Retina (tissue), 1 donor: Measurements from ENCODE around the gene PRDM16.

ENCODE experiments used
- DNase-seq: peaks from one replicate; pipeline ENCODE4 v3.0.0-alpha.2; 2016

PRDM16 gene

GRCh38 chr1:3068564-3069431 is at the start of gene PRDM16:
Gene PRDM16, plus strand, starts transcription at chr1:3069203. Its CDS starts 57 bp downstream, at chr1:3069260.
- DNase-seq: peak; percentile 57

- no peak for DNase-seq
Measured at GRCh38 chr1:3019516-3020051, 49.4 kb upstream of the PRDM16 start.

GRCh38 chr1:3020263-3020909 is 48.6 kb upstream of the PRDM16 start:
- DNase-seq: no peak

- no peak for DNase-seq
Measured at GRCh38 chr1:3021233-3021671, 47.8 kb upstream of the PRDM16 start, which contains the start of gene ACTRT2. Gene ACTRT2, plus strand, starts transcription at chr1:3021467. Its CDS starts 220 bp downstream, at chr1:3021687.

- no peak for DNase-seq
Measured at GRCh38 chr1:3021801-3022401, 47.1 kb upstream of the PRDM16 start.

GRCh38 chr1:3022511-3022973 is 46.5 kb upstream of the PRDM16 start:
- DNase-seq: no peak

GRCh38 chr1:3022976-3023375 is 46.0 kb upstream of the PRDM16 start:
- no peak for DNase-seq

GRCh38 chr1:3024019-3024418 is 45.0 kb upstream of the PRDM16 start:
- DNase-seq: no peak

- no peak for DNase-seq
Measured at GRCh38 chr1:3024588-3024987, 44.4 kb upstream of the PRDM16 start.

GRCh38 chr1:3026124-3026523 is 42.9 kb upstream of the PRDM16 start:
- no peak for DNase-seq

- no peak for DNase-seq
Measured at GRCh38 chr1:3026581-3027391, 42.2 kb upstream of the PRDM16 start.

- no peak for DNase-seq
Measured at GRCh38 chr1:3027611-3028371, 41.2 kb upstream of the PRDM16 start.

- no peak for DNase-seq
Measured at GRCh38 chr1:3028531-3029282, 40.3 kb upstream of the PRDM16 start.

GRCh38 chr1:3029481-3029961 is 39.5 kb upstream of the PRDM16 start:
- no peak for DNase-seq

- no peak for DNase-seq
Measured at GRCh38 chr1:3029991-3030662, 38.9 kb upstream of the PRDM16 start.

GRCh38 chr1:3030663-3031381 is 38.2 kb upstream of the PRDM16 start:
- no peak for DNase-seq

GRCh38 chr1:3031401-3032221 is 37.4 kb upstream of the PRDM16 start:
- no peak for DNase-seq

- DNase-seq: no peak
Measured at GRCh38 chr1:3032371-3033039, 36.5 kb upstream of the PRDM16 start.
